SKM-1 (cell line): ENCODE results near the gene UGT1A5.

Experiments
- DNase-seq: peaks from one replicate; lab custom pipeline; 2025; ENCODE audit not compliant: unreplicated experiment; lab: John Stamatoyannopoulos, UW

Gene UGT1A5

DNA sequence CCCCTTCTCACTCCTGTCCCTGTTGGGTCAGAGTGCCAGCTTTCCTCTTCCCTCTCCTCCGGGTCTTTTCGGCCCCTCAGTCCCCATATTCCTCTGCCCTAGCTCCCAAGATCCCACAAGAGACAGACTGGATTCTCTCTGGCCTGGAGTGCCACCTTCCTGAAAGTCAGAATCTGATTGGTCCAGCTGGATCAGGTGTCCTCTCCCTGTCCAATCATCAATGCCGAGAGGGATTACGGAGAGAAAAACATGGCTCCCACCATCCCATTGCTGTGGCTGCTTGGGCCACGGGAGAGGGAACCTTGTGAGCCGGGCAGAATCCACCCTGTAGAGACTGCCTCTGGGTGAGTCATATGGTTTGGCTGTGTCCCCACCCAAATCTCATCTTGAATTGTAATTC is 62.7 kb downstream of the UGT1A5 start:
- no peak for DNase-seq

- DNase-seq = no peak
Observed at GRCh38 chr2:233778030-233778429, 65.3 kb downstream of the UGT1A5 start, which contains the start of gene MROH2A. TSS of gene MROH2A (plus strand) at chr2:233778330. CDS start at chr2:233779359, 1,029 bp downstream.

DNA sequence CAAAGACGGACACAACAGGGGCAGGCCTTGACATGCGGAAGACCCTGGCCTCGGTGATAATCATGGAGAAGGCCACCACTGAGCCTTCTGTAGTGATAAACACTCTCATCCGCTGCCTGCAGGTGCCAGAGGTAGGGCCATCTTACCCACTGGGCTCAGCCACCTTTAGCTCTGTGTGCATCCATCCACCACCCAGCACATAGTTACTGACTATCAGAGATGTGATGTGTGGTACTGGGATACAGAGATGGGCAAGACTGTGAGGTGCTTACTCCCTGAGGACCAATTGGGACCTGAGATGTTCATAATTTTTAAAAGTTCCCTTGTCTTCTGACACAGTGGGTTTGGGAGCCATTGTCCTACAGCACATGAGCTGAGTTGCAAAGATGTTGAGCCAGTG is 67.0 kb downstream of the UGT1A5 start:
- no peak for DNase-seq

DNA sequence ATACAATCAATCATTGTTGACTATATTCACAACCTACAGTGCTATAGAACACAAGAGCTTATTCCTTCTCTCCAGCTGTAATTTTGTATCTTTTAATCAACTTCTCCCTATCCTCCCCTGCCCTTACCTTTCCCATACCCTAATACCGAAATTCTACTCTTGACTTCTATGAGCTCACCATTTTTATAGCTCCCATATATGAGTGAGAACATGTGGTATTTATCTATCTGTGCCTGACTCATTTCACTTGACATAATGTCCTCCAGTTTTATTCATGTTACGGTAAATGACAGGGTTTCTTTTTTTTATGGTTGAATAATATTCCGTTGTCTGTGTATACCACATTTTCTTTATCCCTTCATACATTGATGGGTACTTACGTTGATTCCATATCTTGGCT is 68.1 kb downstream of the UGT1A5 start:
- DNase-seq = no peak

GRCh38 chr2:233789554-233789953 is 76.8 kb downstream of the UGT1A5 start:
- no peak for DNase-seq

DNA sequence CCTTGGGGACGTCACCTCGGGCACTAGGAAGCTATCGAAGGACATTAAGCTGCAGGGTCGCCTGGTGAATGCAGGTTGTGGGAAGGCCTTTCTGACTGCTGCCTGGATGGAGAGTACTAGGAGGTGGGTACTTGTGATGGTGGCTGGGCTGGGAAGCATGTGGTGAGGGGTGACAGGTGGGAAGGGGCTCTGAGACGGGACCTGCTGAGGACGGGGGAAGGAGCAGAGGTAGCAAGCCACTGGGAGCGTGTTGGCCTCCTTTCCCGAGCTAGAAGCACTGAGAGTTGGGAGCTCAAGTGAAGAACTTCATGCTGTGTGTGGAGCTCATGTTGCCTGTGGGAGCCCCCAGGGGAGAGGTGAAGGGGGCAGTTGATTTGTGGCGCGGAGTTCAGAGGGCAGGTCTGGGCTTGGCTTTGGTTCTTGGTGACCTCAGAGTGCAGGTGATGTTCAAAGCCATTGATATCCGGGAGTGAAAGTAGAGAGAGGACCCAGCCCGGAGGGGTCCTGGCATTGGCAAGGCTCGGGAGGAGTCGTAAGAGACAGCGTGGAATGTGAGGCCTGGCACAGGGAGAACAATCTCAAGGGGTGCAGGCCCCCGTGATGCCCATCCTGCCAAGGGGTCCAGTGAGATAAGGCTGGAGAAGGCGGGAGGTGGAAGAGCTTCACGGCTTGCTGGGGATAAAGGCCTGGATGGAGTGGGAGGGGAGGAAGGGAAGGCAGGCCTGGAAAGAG is 78.6 kb downstream of the UGT1A5 start:
- DNase-seq = no peak

DNA sequence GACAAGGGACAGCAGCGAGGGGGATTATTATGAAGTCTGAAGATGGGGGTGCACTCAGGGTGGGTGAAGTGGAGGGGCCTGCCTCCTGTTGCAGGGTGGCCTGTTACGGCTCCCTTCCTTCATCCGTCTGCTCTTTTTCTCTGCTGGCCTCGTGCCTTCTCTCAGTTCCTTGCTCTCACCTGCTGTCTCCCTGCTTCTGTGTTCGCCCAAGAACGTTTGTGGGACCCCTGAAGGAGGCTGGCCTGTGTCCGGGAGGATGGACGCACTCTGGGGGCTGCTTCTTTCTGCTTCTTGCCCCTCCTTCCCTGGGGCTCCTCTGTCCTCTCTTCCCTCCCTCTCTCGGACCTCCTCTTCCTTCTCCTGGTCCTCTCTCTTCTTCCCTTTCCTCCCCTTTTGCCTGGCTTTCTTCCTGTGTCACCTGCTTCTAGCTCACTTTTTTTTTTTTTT is 79.2 kb downstream of the UGT1A5 start:
- DNase-seq = no peak

DNA sequence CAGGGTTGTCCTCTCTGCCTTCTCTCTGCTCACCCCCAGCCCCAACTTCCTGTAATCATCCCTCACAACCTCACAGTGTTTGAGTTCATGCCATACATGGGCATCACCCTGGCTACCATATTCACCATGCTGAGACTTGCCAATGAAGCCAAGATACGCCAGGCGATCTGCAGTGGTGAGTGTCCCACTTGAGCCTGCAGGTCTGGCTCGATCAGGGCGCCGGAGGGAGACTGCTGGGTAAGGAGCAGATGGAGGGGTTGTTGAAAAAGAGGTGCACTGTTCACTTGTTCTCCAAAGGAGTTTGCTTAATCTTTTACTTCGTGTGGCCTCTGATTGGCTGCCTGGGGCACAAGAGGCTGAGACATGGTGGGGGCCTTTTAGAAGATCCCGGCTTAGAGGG is 80.0 kb downstream of the UGT1A5 start:
- DNase-seq = no peak

DNA sequence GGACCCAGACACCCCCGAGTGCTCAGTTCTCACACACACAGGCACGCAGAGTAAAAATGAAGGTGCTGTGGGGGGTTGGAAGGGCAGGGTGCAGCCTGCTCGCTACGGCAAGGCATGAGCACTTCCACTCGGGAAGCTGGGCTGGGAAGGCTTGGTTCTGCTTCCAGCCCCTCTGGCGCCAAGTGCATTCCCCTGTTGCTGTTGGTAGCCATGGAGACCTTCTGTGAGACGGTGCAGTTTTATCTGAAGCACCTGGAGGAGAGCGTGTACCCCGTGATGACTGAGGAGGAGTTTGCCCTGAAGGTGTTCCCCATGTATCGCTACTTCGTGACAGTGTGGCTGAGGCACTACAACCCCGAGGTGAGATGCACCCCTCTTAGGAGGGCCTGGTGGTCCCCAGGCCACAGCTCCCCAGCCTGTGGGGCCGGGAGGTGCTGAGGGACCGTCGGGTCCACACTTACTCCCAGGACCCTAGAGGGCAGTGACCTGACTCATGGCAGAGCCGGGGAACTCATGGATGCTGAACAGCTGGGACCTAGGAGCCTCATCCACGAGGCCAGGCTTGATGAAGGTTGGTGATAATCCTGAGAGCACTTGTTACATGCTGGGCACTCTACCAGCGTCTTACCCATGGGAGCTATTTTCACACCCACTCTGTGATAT is 80.9 kb downstream of the UGT1A5 start:
- no peak for DNase-seq

DNA sequence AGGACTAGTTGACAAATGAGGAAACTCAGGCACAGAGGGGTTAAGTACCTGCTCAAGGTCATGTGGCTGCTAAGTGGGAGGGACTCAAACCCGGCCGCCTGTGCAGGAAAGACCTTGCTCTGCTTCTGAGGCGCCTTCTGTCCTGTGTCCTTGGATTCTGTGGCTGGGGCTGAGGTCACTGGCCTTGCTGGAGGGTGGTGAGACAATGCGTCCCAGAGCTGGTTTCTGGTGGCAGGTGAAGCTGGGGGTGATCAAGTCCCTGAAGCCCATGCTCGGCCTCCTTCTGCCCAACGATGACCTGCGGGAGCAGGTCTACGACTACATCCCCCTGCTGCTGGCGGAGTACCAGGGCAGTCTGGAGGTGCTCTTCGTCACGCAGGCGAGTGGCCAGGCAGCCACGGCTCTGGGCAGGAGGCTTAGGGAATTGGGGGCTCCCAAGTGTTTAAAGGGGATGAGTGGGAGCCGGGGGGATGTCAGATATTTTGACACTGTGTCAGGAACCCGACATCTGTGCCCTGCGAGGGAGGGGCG is 81.5 kb downstream of the UGT1A5 start:
- DNase-seq = no peak

DNA sequence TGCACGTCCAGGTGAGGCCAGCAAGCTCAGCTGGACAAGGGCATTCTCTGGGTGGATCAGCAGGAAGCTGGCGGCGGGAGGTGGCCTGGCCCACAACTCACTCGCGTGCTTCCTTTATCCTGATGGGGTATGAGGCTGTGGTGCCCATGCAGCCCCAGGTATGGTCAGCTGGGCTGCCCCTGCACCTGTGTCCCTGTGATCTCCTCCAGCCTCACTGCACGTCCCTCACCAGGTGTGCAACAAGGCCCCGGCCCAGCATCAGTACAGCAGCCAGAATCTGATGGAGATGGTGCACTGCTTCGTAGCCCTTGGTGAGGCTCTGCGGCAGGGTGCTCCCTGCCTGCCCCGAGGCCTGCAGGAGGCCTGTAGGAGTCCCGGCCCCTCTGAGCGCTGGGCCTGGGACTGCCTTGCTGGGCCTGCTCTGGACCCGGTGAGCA is 83.0 kb downstream of the UGT1A5 start:
- DNase-seq = no peak

- DNase-seq = no peak
Observed at GRCh38 chr2:233796254-233796653, 83.5 kb downstream of the UGT1A5 start.

DNA sequence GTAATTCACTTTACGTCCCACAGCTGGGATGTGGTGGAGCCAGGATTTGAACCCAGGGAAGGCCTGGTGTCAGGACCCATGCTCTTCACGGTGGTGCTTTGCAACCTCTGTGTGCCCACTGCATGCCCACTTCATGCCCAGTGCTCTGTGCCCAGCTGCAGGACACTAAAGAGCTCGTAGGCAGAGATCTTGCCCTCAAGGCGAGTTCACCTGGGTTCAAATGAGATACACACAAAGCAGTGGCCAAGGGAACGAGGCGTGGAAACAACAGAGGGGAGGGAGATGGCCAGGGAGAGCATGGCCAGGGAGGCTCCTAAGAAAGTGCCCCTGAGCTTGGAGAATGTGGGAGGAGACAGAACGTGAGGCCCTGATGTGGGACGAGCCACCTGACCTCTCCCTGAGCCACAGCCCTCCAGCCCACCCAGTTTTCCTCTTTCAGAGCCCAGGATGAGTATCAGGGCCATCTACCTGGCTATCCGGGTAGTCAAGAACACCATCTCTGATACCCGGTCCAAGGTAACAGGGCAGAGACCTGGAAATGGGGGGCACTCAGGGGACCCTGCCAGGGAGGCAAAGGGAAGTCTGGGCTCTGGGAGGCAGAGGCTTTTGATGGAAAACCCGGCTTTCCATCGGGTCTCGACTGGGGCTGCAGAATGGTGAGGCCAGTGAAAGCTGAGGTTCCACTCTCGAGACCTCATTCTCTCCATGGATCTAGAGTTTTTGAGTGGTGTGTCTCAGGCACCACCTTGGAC is 85.8 kb downstream of the UGT1A5 start:
- no peak for DNase-seq

DNA sequence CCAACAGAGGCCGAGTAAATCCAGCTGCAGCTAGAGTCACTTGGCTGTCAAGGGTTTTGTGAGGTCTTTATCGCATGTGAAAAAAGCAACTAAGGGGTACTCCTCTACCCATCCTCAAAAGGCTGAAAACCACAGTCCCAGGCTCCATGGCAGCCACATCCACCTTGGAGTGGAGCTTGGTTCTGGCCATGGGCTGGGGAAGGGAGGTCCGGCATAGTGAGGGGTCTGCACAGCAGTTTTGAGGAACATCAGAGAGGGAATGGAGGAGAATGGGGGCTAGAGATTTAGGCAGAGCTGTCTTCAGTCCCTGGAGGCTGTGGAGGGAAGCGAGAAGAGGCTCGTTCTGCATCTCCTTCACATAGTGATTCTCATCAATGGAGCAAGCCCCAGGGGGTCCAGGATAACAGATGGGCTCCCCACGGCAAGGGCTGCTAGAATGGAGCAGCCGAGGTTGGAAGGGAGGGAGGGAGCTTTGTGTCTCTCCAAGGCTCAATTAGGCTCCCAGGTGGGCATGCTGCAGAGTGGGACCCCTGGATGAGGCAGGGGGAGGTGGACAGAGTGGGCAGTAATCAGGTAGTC is 86.5 kb downstream of the UGT1A5 start:
- DNase-seq = no peak

GRCh38 chr2:233799716-233800115 is 87.0 kb downstream of the UGT1A5 start:
- DNase-seq = no peak

- DNase-seq = no peak
Observed at GRCh38 chr2:233800208-233800607, 87.5 kb downstream of the UGT1A5 start.

- DNase-seq = no peak
Observed at GRCh38 chr2:233801357-233802131, 88.8 kb downstream of the UGT1A5 start.

DNA sequence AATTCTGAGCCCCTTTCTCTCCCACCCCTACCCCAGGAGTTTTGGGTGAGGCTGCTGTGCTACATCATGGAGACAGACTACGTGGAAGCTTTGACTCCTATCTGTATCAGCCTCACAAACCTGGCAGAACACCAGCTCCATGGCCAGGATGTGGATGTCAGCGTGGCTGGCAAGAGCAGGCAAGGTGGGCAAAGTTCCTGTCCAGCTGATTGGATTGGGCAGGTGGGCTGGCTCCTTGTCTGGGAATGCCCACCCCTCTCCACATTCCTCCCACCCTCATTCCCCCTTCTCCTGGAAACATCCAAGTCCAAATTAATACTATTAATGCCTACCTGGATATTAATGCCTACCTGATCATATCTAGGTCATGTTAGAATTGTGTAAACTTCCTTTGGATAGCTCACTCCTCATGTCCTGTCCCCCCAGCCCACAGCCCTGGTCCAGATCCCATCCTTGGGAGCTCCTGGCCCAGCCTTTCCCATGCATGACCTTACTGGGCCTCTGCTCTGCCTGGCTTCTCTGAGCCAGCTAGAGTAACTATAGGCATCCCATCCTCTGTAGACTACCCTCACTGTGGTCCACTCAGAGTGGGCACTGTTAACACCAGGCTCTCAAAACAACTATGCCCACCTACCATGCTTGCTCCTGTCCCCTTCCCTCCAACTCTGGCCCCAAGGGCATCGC is 89.6 kb downstream of the UGT1A5 start:
- DNase-seq = no peak

DNA sequence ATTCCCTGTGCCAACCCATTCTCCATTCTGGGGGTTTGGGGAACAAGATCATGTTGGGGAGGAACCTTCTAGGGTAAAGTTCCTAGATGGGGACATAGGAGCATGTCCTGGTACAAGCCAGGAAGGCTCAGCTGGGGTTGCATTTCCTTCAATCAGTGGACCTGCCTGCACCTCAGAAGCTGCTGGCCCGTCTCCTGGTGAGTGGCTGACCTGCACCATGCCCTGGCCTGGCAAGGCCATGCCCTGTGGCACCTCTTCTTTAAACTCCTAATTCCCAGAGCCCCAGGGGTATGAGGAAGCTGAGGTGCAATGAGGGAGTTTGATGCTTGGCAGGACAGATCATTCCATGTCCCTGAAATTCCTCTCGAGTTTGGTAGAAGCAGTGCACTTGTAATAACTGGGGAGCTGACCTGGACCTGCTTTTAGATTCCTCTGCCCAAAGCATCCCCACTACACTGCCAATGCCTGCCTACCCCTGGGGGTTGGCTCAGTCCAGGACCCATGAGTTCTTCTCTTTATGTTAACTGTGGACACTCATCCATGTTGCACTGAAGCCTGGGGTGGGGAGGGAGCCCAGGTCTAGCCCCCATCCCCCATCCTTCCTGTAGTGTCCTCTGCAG is 90.7 kb downstream of the UGT1A5 start:
- DNase-seq = no peak
